T-helper 22 cell (primary cell): Measurements from ENCODE around the gene SHISA6.

ENCODE experiments used
- DNase-seq: peaks from one replicate; pipeline ENCODE4 v3.0.0-alpha.2; 2020; ENCODE audit warnings: low read depth

SHISA6 gene

DNA sequence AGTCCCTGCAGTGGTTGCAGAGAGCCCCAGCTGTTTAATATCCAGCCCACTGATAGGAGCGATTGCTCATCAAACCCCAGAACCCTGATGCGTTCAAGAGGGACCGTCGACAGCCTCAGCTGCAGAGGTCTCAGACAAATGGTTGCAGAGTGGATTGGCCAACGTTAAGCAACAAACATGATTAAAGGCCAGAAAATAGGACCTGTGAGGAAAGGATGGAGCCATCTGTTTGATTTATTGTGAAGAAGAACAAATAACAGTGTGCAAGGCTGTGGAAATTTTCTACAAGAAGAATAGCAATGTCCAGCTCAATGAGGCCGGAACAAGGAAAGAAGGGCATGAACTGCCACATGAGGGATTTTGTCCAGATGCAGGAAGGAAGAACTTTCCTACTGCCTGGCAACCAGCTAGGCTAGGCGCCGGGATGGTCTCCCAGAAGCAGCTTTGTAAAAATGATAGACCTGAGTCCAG lies 218.9 kb downstream of the SHISA6 start:
- no peak for DNase-seq

GRCh38 chr17:11461993-11462548 lies 221.1 kb downstream of the SHISA6 start:
- no peak for DNase-seq

DNA sequence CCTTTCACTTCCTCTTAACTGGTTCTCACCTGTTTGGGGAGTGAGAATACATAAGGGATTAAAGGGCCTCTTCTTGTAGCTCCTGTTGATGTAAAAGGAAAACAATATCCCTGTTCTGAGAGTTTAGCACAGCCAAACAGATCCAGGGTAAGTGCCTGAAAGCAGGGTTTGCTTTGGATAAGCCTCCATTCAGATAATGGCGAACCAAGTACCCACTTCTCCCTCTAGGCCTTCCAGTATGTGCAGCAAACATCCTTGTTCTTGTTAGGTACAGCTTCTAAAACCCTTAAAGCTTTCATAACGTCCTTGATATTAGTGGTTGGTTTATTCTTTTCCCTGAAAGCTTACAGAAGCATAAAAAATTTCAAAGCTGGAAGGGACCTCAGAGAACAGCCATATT lies 226.6 kb downstream of the SHISA6 start:
- DNase-seq, result no peak

GRCh38 chr17:11485336-11486100 lies 244.5 kb downstream of the SHISA6 start:
- DNase-seq, result no peak

DNA sequence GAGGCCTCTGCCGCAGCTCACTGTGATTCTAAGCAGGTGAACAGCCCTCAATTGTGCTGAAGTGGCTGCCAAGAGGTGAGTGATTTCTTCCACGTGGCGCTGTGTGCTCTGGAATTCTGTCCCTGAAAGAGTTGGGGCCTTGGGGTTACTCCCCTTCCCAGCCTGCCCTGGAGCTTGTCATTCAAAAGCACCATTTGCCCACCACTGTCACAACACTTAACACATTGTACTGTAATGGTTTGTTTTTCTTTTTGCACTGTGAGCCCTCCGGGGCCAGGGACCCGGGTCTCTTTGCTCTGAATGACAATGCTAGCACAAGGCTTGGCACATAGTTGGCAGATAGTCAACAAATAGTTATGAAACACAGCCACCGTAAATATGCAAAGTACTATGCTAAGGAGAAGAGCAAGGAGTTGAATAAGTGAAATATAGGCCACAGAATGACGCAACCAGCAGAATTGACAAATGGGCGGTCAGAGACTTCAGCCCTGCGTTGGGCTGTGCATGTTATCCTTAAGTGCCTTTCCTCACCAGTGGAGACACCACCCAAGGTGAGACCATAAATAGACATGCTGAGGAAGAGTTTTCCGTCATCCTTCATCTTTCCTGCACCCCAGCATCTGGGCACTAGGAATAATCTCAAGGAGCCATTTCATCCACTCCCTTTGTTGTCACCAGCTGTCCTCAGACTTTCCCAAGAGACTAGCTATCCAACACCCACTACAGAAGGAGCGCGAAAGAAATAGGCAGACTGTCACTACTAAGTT lies 245.3 kb downstream of the SHISA6 start:
- DNase-seq, result no peak

DNA sequence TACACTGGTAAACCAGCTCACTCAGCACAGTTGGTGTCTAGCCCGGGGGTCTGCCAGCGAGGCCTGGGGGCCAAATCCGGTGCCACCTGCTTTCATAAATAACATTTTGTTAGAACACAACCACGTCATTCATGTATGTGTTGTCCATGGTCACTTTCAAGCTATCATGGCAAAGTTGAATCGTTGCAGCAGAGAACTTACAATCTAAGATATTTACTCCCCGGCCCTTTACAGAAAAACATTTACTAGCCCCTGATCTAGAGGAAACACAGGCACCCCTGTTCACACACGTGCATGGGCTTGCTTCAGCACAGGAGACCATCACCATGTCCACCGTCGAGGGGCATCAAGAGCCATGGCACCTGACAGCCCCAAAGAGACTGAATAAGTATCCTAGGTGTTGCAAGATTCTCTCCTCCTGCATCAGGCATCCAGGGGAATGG lies 245.9 kb downstream of the SHISA6 start:
- no peak for DNase-seq

DNA sequence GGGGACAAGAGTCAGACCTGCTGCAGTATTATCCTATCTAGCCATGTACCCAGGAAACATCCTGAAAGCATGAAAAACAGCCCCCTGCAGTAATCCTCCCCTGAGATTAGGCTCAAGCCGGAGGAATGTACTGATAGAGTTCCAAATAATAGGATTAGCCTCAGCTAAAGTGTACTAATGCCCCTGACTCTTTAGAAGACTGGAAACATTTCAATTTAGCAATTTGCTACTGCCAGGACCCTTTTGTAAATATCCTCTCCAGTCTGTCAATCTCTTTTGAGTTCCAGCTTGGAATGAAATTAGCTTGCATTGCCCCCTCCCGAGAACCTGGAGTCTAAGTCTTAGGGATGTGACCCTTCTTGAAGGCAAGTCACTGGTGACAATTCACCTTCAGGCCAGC lies 246.5 kb downstream of the SHISA6 start:
- no peak for DNase-seq

DNA sequence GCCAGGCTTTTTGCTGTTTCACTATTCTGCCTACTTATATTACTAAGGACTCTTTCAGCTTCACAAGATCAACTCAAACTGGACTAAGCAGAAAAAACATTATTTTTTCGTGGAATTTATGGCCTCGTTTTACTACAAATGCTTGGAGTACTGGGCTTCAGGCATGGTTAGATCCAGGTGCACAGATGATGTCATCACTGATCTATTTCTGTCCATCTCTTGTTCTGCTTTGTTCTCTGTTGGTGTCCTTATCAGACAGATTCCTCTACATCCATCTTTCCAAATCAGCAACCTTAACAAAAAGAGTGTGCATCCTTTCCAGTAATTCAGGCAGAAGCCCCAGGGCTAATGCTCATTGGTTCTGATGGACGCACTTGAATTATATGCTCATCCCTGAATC lies 247.4 kb downstream of the SHISA6 start:
- no peak for DNase-seq

DNA sequence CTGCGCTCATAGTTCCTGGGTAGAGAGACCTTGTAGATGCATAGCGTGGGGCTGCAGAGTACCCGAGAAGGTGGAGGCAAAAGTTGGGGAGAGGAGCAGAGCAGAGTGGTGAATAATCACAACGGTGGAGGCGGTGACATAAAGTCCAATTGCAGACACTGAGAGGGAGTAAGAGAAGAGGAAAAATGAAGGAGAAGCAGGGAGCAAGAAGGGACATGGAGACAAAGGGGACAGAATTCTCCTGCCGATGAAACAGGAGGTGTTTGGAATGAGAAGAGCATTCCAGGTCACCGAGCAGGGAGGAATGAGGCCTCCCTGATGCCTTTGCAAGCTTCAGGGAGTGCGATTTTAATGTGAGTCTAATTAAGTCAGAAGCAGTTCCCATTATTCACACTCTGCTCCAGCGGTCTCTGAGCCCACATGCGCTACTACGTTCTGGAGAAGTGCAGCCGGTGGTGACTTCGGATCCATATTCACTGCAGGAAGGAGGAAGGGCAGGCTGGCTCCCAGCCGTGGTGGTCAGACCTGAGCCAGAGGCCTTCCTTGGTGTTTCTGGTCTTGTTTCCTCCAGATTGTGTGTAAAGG lies 249.2 kb downstream of the SHISA6 start:
- no peak for DNase-seq

DNA sequence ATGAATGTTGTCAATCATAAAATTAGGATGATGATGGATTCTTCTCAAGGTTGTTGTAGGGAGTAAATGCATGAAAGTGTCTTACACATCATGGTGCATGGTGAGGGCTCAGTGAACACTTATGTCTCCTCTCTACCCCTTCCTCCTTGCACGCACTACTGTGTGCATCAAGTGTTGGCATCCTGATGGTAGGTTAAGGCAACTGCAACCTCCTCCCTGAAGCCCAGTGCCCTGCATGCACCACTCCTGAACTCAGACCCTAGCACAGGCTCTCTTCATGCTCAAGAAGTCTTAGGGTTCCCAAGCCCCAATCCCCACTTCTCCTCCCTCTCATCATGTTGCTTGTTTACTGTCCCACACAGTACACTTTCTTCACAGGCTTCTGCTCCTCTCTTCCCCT lies 251.5 kb downstream of the SHISA6 start:
- no peak for DNase-seq

DNA sequence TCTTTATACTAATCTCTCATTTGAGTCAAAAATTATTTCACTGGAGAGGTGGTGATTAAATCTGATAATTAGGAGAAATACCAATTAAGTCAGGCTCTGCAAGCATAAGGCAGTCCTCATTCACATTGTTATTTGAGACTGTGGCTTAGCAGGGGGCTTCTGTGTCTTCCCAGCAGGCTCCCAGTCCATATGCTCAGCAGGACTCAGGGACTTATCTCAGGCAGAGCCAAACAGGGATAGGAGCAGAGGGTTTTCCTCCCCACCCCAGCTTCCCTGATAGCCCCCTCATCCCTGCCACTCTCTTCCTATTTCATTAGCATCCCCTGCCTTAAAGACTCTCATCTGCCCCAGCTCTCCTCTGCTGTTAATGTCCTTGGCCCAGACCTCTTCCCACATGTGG lies 252.9 kb downstream of the SHISA6 start:
- DNase-seq, result no peak

DNA sequence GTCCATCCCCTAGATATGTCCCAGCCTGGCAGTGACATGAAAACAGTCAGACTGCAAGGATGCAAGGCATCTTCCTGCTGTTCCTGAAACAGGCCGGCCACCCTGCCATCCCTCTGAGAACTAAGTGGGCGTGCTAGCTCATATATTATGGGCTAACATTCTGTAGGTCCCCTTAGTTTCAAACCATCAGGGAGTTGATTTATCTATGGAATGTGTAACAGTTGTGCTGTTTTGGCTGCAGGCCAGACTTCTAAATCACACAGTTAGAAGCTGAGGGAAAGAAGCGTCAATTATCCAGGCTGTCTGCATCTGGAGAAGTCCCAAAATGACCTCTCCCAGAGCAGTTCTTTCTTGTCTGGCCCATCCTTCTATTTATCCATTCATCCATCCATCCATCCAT lies 254.6 kb downstream of the SHISA6 start:
- DNase-seq, result no peak

DNA sequence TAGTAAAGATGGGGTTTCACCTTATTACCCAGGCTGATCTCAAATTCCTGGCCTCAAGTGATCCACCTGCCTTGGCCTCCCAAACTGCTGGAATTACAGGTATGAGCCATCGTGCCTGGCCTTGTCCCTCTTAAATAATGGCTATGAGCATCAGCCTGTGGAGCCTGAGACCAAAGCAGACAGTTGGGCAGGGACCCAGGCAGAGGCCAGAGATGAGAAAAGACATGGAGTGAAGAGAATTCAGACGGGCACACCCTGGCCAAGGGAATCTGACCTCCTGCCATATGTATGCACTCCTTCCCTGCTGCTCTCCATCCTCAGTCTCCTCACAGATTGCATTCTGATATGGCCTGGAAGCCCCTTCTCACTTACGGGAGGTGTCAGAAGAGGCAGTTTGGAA lies 258.9 kb downstream of the SHISA6 start:
- no peak for DNase-seq

DNA sequence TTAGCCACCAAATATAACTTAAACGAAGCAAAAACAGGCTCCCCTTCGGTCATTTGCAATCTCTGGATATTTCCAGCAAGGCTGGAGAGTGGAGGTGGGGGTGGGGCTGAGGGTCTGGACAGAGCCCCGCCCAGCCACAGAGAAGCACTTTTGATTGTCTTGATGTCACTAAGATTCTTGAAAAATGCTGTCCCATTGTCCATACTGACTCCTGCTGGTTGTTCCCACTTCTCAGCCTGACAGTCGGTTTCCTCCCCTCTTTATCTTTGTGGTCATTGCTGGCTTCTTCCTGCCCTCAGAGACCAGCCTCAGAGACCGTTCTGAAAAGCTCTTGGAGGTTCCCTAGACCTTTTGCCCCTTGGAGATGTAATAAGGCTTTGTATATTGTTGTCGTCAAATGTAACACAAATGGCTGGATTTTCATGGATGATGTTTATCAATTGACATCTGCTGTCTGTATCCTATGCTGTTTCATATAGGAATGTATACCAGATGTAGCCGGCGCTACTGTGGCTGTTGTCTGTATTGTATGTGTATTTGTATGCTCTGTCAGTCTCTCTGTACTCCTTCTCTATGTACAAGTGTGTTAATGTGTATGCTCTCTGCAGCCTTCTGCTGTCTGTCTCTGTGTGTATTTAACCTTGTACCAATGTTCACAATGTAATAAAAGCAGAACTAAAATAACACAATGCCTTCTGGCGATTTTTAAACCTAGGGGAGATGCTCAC lies 262.5 kb downstream of the SHISA6 start:
- DNase-seq, result no peak

- no peak for DNase-seq
These were observed 265.6 kb downstream of the SHISA6 start for GRCh38 chr17:11506635-11507034.

- DNase-seq, result no peak
These were observed 270.7 kb downstream of the SHISA6 start for GRCh38 chr17:11511696-11512095.

GRCh38 chr17:11514565-11514964 lies 273.6 kb downstream of the SHISA6 start:
- no peak for DNase-seq

DNA sequence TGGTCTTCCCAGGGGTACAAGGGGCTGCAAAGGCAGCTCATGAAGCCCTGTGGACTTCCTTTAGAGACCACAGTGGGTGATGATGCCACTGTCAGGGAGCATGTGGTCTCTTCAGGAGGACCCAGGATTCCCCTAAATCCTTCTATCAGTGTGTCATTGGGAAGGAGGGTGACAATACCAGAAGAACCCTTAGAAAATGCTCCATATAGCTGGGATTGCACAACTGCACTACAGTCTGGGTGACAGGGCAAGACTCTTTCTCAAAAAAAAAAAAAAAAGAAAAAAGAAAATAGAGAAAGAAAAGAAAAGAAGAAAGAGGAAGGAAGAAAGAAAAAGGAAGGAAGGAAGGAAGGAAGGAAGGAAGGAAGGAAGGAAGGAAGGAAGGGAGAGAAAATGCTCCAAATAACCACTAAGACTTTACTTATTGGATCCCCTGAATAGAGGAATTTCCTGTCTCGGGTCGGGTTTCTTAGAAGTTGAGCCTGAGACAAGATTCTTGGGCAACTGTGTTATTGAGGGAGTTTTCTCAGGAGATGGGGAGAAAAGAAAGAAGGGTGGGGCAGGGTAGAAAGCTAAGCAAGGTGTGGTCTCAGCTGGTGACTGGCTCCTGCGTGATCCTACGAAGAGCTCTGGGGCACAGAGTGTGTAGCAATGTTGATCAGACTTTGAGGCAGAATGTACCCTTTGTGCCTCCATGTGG lies 274.1 kb downstream of the SHISA6 start:
- no peak for DNase-seq

DNA sequence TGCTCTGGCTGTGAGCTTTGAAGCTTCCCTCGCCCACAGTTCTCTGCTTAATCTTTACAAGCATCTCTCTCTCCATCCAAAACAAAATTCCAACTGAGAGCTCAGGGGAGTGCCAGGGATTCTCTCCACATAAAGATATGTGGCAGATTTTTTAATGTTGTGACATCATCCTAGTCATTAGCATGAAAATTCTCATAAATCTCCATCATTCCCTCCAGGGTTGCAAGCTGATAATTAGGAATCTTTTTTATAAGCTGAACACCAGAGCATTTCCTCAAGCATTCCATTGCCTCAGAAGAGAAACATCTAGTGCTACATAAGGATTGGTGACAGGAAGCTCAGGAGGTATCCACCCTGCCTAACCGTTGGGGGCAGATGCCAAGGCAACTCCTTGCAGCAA lies 274.9 kb downstream of the SHISA6 start:
- no peak for DNase-seq

DNA sequence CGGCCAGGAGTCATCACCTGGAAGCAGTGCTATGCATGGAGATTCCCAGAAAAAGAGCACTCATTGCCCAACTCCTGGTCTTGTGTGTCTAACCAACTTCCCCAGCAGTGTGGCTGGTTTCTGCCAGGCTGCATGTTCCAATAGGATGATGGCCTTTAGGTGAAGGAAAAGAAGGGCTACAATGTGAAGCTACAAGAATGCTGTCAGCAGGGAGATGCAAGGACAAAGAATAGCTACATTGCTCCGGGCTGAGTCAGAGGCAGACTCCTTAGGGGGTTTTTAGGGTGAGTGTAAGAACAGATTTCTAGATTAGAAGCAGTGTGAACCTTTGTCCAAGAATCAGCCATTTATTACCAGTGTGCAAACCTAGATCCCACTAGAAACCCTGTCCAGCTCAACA lies 294.2 kb downstream of the SHISA6 start:
- no peak for DNase-seq

DNA sequence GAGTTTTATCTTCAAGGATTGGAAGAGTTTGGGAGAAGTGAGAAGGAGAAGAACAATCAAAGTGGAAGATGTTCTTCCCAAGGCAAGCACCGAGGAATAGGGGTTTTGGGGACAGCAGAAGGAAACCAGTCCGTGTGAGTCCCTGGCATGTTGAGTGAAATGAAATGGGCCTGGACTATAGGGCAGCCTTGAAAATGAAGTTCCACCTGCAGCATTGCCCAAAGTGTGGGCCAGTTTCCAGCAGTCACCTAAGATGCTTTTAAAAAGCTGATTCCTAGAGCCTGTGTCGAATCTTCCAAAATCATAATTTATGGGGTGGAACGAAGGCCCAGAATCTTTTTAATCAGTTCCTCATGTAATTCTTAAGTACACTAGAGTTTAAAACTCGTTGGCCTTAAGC lies 297.4 kb downstream of the SHISA6 start:
- no peak for DNase-seq
